Endothelial cell (in vitro differentiated cells): ENCODE measurements around the gene SLC5A10. TPM values are rescaled to one million over a fixed set of nuclear protein-coding genes. Genes with fewer than 3 reads are reported as not detected.
"Not testable (repeated sequence)": the region's sequence is repeated elsewhere in the genome, so short reads cannot be mapped to it uniquely, and the experiment has no call there.

Experiments
- DNase-seq: peaks from one replicate; pipeline ENCODE4 v3.0.0; 2021; ENCODE audit warnings: low spot score
- H3K27ac Mint-ChIP-seq: one replicate; pipeline ENCODE4 v1.8.0; 2021; ENCODE audit warnings: mixed read lengths, inconsistent platforms; ENCODE audit not compliant: unreplicated experiment
- H3K27me3 Mint-ChIP-seq: one replicate; pipeline ENCODE4 v1.8.0; 2021; ENCODE audit warnings: mild to moderate bottlenecking, moderate library complexity, mixed read lengths, inconsistent platforms; ENCODE audit not compliant: unreplicated experiment
- H3K36me3 Mint-ChIP-seq: one replicate; pipeline ENCODE4 v1.8.0; 2021; ENCODE audit warnings: mild to moderate bottlenecking, low read depth, mixed read lengths, inconsistent platforms; ENCODE audit not compliant: unreplicated experiment
- H3K4me1 Mint-ChIP-seq: one replicate; pipeline ENCODE4 v1.8.0; 2021; ENCODE audit warnings: mild to moderate bottlenecking, mixed read lengths, inconsistent platforms; ENCODE audit not compliant: unreplicated experiment
- H3K4me3 Mint-ChIP-seq: one replicate; pipeline ENCODE4 v1.8.0; 2021; ENCODE audit warnings: mild to moderate bottlenecking, mixed read lengths, inconsistent platforms; ENCODE audit not compliant: unreplicated experiment
- H3K9me3 Mint-ChIP-seq: one replicate; pipeline ENCODE4 v1.8.0; 2021; ENCODE audit warnings: mixed read lengths, inconsistent platforms; ENCODE audit not compliant: unreplicated experiment
- CTCF ChIP-seq: fragments of 200-600 bp; sonication (generic); IDR thresholded peaks from one replicate; pipeline ENCODE4 v1.5.0; 2021; ENCODE audit warnings: antibody characterized with exemption; ENCODE audit not compliant: unreplicated experiment
- total RNA-seq: library from RNA; stranded (reverse); fragmentation: NEBNext Ultra II Directional; extraction: Animal tissue kit (Norgen Biotek cat#: 25700); gene quantifications from one replicate; pipeline ENCODE4 v1.2.1, GENCODE V29; 2021; ENCODE audit not compliant: unreplicated experiment

SLC5A10 gene
- total RNA-seq, 1 donor from 2014 or later = 0.08 TPM

DNA sequence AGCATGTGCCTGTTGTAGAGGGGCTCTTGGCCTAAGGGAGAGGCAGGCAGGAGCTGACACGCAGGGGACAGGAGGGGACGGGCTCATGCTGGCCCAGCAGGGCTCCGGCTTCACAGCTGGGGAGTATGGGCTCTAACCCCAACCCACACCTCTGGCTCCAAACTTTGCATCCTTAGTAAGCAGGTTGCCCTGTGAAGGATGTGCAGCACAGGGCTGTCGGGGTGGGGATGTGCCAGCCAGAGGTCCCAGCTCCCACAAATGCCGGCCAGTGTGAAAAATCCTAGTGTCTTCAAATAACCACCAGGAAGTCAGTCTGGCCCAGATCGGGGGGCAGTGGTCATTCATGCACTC lies 66.6 kb downstream of the SLC5A10 start:
- H3K4me1 Mint-ChIP-seq = peaks cover 4% of the 10 kb centered on the region
- DNase-seq = no peak
- no peaks in the 10 kb centered on the region for H3K9me3 Mint-ChIP-seq
- no peak overlapping the region for H3K4me3 Mint-ChIP-seq
- no peak overlapping the region for H3K27ac Mint-ChIP-seq
- no peak for TF ChIP-seq CTCF
- H3K36me3 Mint-ChIP-seq = peaks cover 10% of the 10 kb centered on the region
- H3K27me3 Mint-ChIP-seq = peaks cover 35% of the 10 kb centered on the region

- peaks cover 16% of the 10 kb centered on the region for H3K36me3 Mint-ChIP-seq
- peaks cover 4% of the 10 kb centered on the region for H3K4me1 Mint-ChIP-seq
- H3K27ac Mint-ChIP-seq = no peak overlapping the region
- TF ChIP-seq CTCF = no peak
- H3K4me3 Mint-ChIP-seq = no peak overlapping the region
- H3K27me3 Mint-ChIP-seq = peaks cover 31% of the 10 kb centered on the region
- DNase-seq = no peak
- H3K9me3 Mint-ChIP-seq = no peaks in the 10 kb centered on the region
Observed at GRCh38 chr17:19019041-19019941, 67.3 kb downstream of the SLC5A10 start.

- Mint-ChIP-seq H3K4me3 (peak overlapping the region; percentile 51), H3K27ac (peak overlapping the region; percentile 48), H3K4me1 (peaks cover 4% of the 10 kb centered on the region), H3K27me3 (peaks cover 33% of the 10 kb centered on the region), H3K36me3 (peaks cover 22% of the 10 kb centered on the region), H3K9me3 (no peaks in the 10 kb centered on the region)
- TF ChIP-seq CTCF = no peak
- DNase-seq = no peak
Observed at GRCh38 chr17:19020016-19020415, 68.1 kb downstream of the SLC5A10 start.

DNA sequence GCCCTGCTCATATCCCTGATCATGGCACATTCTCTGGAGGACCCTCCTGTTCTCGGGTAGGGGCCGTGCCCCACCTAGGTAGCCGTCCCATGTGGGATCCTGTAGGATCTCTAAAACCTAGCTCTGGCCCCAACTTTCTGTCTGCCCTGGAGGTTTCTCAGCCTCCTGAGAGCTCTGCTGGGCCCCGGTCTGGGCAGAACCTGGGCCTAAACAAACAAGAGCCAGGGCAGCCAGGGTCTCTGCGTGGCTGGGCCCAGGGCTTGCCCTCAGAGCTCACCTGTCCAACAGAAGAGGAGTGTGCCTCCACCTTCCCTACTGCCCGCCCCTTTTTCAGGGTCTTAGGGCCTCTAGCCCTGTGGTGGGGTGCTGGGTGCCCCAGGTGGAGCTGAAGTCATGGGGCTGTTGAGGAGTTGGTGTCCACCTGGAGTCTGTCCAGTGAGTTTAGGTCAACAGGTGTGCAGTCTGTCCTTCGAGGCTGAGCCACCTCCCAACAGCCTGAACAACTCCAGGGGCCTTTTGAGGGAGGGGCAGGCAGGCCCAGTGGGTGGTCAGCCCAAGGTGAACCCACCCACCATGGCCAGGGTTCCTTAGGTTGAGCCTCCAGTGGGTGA lies 69.2 kb downstream of the SLC5A10 start:
- H3K4me3 Mint-ChIP-seq, H3K9me3 Mint-ChIP-seq, DNase-seq, H3K27ac Mint-ChIP-seq, H3K4me1 Mint-ChIP-seq: not testable (repeated sequence)
- Mint-ChIP-seq H3K27me3 (peaks cover 29% of the 10 kb centered on the region), H3K36me3 (peaks cover 22% of the 10 kb centered on the region)

GRCh38 chr17:19021622-19022083 lies 69.7 kb downstream of the SLC5A10 start:
- H3K4me1 Mint-ChIP-seq = peaks cover 4% of the 10 kb centered on the region
- peaks cover 27% of the 10 kb centered on the region for H3K27me3 Mint-ChIP-seq
- H3K9me3 Mint-ChIP-seq = no peaks in the 10 kb centered on the region
- H3K36me3 Mint-ChIP-seq = peaks cover 22% of the 10 kb centered on the region
- no peak overlapping the region for H3K27ac Mint-ChIP-seq
- no peak for TF ChIP-seq CTCF
- DNase-seq = peak; percentile 54
- H3K4me3 Mint-ChIP-seq = no peak overlapping the region
